K562 treated with DMSO at 1 percent for 48 hours (cell line): ENCODE results near the gene STAB1. TPM values are rescaled to one million over a fixed set of nuclear protein-coding genes. Genes with fewer than 3 reads are reported as not detected.

Source experiments
- total RNA-seq: library from RNA; unstranded; fragments of 300-600 nt; gene quantifications from 2 replicates; pipeline ENCODE4 v1.2.3, GENCODE V29; 2022; ENCODE audit warnings: low replicate concordance; ENCODE audit errors: extremely low read depth

Gene STAB1
- total RNA-seq, result not detected in 2 replicates

DNA sequence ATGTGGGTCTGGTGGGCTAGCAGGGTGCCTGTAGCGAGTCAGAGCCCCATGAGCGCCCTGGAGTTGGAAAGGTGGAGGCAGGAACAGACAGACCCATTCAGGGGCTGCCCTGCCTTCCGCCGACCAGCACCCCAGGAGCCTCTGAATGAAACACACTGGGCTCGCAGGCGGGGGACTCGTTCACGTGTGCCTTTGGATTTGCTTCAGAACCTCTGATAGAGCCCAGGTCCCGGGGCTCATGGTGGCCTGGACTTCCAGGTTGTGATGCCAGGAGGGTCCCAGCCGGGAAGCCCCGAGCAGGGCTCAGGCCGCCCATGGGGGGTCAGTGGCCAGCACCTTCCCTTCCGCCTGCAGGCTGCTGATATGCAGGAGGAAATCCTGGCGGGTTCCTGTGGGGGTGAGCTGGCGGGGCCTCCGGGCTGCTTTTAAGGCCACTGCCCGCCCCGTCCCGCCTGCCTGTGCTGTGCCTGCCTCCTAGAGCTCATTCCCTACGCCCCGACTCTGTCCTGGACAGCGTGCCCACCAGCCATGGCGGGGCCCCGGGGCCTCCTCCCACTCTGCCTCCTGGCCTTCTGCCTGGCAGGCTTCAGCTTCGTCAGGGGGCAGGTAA, at the start of gene STAB1:
STAB1 (plus strand) TSS at position 453 of the 610 bp plus-strand sequence; CDS start at position 529, 76 bp downstream.

GRCh38 chr3:52453496-52454249, 41.5 kb upstream of the STAB1 start, which contains the start of gene TNNC1:
Gene TNNC1 (minus strand): TSS chr3:52454041. CDS start chr3:52454015, 26 bp downstream.

GRCh38 chr3:52455283-52456168, 39.6 kb upstream of the STAB1 start, which contains the start of gene NISCH:
Gene NISCH (plus strand): TSS chr3:52455604. CDS start chr3:52455642, 38 bp downstream.

GRCh38 chr3:52533623-52534280, 38.6 kb downstream of the STAB1 start, which contains the start of gene NT5DC2:
Gene NT5DC2 (minus strand): TSS chr3:52533857. CDS start chr3:52533737, 120 bp downstream.

DNA sequence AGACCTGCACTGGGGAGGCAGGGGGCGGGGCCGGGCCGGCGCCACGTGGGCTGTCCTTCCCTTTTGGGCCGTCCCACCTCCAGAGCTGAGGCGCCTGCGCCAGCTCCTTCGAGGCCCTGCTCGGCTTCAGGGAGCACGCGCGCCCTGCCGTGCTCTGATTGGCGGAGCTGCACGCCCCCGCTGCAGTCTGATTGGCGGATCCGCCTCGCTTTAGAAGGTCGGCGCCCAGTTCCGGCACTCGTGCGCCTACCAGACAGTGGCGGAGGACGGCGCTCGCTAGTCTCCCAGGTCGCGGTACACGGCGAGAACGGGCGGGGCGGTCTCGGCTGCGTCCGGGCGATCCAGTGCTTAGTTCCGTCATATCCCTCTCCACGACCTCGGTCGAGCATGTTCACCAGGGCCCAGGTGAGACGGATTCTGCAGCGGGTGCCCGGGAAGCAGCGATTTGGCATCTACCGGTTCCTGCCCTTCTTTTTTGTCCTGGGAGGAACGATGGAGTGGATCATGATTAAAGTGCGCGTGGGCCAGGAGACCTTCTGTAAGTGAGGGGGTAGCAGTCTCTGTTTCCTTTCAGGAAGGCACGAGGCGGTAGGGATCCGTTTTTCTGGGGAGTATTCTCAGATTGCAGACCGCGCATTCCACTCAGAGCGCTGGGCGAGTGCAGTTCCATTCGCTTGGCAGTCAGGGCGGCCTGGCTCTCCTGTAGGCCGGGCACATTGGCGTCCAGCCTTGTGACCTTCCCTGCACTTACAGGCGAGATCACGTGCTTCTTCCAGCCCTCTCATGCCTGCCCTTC, 41.4 kb downstream of the STAB1 start, which contains the start of gene UQCC5:
UQCC5 (plus strand) TSS at position 237 of the 796 bp plus-strand sequence; CDS start at position 388, 151 bp downstream.

Other genes with a start within 250 kb of the STAB1 start
- not detected in 2 replicates for gene PPM1M, start 249.6 kb upstream of the STAB1 start, total RNA-seq
- not detected in 2 replicates for gene WDR82, start 216.7 kb upstream of the STAB1 start, total RNA-seq
- gene GLYCTK, start 207.5 kb upstream of the STAB1 start, total RNA-seq, result not detected in 2 replicates
- gene DNAH1, start 179.0 kb upstream of the STAB1 start, total RNA-seq, result not detected in 2 replicates
- not detected in 2 replicates for gene BAP1, start 85.3 kb upstream of the STAB1 start, total RNA-seq
- gene PHF7, start 84.7 kb upstream of the STAB1 start, total RNA-seq, result not detected in 2 replicates
- not detected in 2 replicates for gene SEMA3G, start 50.2 kb upstream of the STAB1 start, total RNA-seq
- not detected in 2 replicates for gene TNNC1, start 41.3 kb upstream of the STAB1 start, total RNA-seq
- gene NISCH, start 39.7 kb upstream of the STAB1 start, total RNA-seq, result not detected in 2 replicates
- gene NT5DC2, start 38.5 kb downstream of the STAB1 start, total RNA-seq, result not detected in 2 replicates
- not detected in 2 replicates for gene UQCC5, start 41.3 kb downstream of the STAB1 start, total RNA-seq
- gene PBRM1, start 190.6 kb downstream of the STAB1 start, total RNA-seq, result not detected in 2 replicates
- gene GNL3, start 190.7 kb downstream of the STAB1 start, total RNA-seq, result not detected in 2 replicates
- not detected in 2 replicates for gene GLT8D1, start 210.5 kb downstream of the STAB1 start, total RNA-seq
- gene SPCS1, start 210.8 kb downstream of the STAB1 start, total RNA-seq, result not detected in 2 replicates